GM21367 (cell line): Measurements from ENCODE around the gene PRR7.
A peak's percentile ranks its signal among the peaks of the same experiment; 100 is the strongest.
"Not testable (repeated sequence)": the region's sequence is repeated elsewhere in the genome, so short reads cannot be mapped to it uniquely, and the experiment has no call there.

Experiments
- ATAC-seq: cut with Tn5 transposase; IDR thresholded peaks from one replicate; pipeline ENCODE4 v1.9.1; 2021; ENCODE audit not compliant: unreplicated experiment

PRR7 gene, protein sequence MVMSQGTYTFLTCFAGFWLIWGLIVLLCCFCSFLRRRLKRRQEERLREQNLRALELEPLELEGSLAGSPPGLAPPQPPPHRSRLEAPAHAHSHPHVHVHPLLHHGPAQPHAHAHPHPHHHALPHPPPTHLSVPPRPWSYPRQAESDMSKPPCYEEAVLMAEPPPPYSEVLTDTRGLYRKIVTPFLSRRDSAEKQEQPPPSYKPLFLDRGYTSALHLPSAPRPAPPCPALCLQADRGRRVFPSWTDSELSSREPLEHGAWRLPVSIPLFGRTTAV

DNA sequence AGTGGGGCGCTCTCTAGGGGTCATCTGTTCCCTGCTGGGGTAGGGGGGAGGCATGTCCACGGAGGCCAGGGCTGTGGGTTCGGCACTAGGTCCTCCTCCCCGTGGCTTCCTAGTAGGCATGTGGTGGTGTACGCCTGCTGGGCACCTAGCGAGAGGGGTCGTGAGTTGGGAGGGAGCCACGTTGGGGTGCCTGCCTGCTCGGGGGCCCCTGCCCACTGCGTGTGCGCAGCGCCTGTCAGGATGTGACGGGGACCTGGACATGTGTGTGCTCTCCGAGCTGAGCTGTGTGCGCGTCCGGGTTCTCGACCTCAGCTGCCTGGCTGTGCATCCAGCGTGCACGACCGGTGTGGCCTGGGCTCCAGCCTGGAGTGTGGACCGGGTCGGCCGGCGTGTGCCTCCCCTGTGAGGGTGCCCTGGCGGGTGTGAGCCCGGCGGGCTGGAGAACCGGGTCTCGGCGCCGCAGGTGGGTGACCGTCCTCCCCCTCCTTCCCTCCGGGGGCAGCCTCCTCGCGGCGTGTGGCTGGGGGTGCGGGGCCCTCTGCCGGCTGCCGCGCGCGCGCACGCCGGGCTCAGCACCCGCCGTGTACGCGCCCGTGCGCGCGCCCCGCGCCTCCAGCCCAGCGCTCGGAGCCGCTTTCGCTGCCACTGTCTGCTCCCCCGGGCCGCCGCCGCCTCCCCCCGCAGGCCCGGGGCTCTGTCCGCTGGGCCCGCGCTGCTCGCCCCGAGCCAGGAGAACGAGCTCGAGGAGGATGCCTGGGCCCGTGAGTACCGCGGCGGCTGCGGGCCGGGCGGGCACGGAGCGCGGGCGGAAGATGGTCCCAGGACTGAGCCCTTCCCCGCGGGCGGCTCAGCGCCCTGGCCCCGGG lies at the start of gene PRR7:
Gene PRR7, plus strand, starts transcription at position 615 of the 866 bp plus-strand sequence. CDS start 8,254 bp downstream, outside the sequence.
- peak; percentile 45 for ATAC-seq

DNA sequence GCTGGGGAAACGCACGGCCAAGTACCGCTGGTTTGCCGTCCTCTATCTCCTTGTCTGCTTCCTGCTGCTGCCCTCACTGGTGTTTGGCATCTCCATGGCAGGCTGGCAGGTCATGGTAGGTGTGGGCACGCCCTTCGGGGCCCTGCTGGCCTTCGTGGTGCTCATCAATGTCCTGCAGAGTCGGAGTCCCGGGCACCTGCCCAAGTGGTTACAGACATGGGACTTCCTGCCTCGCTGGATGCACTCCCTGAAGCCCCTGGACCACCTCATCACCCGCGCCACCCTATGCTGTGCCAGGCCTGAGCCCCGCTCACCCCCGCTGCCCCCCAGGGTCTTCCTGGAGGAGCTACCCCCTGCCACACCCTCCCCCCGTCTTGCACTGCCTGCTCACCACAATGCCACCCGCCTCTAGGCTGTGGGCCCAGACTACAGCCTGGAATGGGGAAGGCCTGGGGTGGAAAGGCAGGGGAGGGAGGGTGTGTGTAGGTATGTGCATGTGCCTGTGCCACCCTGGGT lies 48.7 kb upstream of the PRR7 start:
- no peak for ATAC-seq

DNA sequence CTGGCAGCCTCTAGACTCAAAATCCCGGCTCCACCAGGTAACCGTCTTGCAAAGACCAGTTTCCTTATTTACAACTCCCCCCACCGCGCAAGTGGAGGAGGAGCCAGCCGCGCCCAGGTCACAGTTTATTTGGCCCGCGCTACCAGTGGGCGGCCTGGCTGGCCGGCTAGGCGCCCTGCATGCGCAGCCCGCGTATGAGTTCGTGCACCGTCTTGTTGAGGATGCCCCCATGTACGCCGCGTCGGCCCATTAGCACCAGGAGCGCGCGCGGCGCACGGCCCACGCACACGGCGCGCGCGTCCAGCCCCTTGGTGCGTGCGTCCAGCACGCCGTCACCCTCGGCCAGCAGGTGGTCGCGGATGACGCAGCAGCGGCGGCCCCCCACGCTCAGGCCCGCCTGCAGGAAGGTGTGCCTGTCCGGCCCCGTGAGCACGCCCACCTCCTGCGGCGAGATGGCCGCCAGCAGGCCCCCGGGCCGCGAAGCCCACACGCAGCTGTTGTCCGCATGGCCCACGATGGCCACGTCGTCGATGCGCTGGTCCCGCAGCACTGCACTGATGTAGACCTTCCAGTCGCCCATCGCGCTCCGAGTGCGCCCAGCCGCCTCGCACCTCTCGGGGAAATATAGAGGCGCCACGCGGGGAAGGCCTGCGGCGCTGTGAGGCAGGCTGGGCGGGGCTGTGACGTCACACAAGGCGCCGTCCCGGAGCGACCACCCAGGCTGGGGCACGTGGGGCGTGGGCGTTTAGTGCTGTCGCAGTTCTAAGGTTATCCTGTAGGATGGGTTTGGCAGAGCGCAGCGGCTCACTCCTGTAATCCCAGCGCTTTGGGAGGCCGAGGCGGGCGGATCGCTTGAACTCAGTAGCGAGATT lies 46.4 kb upstream of the PRR7 start, which contains the start of gene PFN3:
Gene PFN3, minus strand, starts transcription at position 665 of the 872 bp plus-strand sequence. Its CDS starts 85 bp downstream, at position 580.
- ATAC-seq = no peak

DNA sequence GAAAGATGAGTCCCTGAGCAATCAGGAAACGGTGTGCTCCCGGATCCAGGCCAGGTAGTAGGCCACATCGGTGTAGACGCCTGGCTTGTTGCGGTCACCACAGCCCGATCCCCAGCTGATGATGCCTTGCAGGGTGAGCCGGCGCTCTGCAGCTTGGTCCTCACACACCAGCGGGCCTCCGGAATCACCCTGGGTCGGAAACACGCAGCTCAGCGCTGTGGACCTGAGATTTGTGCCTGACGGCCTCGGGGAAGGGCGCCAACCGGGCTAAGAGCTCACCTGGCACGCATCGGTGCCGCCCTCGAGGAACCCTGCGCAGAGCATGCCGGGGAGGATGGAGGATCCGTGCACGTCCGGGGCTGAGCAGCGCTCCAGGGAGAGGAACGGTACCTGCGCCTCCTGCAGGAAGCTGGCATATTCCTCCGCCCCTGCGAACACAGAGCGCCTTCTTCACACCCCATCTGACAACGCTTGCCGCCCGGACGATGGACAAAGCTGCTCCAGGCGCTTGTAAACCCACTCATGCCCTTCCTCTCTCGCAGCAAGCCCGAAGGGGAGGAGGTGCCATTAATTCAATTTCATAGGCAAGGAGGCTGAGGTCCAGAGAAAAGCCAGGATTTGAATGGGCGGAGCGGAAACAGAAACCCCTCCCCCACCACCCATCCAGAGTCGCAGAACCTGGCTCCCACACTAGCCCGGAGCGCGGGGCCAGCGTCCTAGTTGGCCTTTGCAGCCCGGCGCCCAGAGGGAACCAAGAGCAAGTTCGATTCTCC lies 44.2 kb upstream of the PRR7 start:
- ATAC-seq = no peak

DNA sequence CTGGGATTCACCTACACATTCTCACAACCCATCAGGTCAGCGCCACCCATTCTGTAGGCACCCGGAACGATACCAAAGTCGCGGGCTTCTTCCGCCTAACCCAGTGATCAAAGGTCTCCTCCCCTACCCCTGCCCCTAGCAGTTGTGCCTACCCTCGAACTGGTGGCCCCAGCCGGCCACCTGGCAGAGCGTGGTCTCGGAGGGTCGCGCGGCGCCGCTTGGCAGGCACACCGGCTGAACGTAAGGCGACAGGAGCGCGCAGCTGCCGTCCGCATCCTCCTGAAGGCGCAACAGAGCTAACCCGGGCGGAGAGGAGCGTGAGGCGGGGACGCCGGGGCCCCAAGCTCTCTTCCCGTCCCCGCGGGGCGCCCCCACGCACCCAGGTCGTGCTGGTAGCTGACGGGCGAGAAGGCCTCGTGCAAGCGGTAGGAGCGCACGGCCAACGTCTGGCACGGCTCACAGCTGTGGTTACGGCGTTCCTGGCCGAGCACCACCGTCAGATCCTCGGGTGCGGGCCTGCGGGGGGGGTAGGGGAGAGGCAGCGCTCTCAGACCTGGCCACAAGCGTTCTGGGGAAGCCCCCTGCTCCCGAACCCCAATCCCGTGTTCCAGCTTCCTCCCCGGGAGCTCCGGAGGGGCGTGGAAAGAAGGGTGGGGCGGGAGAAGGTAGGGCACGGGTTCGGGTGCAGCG lies 43.4 kb upstream of the PRR7 start:
- no peak for ATAC-seq

DNA sequence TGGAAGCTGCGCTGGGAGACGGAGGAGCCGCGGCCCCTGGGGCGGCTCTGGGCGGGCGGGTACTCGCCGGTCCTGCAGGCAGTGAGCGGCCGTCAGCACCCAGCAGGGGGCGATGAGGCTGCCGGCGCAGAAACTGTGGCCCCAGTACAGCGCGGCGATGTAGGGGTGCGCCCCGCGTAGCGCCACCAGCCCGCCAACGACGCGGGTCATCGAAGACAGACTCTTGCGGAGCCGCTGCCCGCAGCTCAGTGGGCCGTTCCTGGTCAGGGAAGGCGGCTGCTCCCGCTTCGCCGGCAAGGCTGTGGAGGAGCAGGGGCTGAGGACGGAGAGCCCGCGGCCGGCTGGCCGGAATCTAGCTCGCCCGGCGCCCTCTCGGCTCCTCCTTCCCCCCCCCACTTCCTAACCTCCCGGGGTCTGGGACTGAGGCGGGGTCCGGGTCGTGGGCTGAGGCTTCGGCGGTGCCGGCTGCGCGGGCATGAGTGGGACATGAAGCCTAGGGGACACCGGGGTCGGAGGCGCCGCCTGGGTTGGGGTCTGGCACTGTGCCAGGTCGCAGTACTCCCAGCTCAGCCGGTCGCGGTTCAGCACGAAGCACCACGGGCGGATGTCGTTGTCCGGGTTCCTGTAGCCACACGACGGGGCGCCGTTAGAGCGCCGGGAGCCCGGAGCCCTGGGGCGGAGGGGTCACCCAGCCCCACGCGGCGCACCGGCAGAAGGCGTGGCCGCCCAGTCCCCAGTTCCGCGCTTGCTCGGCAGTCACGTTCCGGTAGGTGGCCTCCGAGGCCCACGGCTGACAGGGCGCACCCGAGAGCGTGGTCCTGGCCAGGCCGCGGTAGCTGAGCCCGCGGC lies 42.6 kb upstream of the PRR7 start:
- ATAC-seq = peak; percentile 58

DNA sequence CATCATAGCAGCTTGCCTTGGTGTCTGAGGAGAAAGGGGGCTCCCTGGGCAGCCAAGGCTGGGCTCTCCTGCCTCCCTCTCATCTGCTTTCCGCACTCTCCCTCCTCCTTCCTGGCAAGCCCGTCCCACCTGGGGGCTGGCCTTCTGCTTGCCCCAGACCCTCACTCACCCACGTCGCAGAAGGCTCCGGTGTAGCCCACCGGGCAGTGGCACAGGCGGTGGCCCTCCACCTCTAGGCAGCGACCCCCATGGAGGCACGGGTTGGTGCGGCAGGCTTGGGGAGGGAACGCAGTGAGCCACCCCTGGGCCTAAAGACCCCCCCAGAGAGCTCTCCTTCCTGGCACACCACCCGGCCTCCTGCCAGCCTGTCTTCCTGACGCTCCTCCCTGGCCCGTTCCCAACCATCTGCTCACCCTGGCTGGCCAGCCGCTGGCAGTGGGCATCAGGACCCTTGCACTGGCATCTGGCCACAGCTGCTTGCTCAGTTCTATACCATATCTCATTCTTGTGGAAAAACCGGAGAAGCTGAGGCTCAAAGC lies 41.9 kb upstream of the PRR7 start:
- ATAC-seq = no peak

DNA sequence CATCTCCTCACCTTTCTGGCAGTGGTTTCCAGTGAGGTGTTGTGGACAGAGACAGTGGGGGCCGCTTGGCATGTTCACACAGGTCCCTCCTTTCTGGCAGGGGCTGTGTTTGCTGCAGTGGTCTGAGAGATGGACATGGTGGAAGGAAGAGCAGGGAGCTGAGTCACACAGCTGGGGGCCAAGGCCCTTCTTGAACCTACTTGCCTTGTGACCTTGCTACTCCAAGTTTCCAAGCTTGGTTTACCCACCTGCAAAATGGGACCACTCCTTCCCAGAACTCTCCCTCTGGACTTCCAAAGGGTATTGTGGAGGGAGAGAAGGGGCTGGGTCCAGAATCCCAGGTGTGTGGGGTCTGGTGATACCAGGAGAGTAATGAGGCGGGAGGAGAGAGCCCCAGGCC lies 41.3 kb upstream of the PRR7 start:
- ATAC-seq = no peak

DNA sequence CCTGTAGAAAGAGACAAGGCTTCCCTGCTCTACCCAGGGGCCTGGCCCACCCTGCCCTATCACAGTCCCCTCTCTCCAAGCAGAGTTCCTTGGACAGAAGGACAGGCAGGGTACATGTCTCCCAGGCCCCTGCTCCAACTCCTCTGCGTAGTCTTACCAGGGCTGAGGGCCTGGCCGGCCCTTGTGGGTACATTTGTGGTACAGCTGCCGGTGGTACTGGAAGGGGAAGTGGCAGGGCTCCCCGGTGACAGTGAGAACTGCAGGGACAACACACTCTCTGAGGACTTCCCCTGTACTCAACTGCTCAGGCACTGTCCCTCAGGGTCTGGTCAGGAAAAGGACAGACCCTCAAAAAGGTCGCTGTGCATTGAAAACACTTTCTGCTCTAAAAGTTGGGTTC lies 40.8 kb upstream of the PRR7 start:
- ATAC-seq = no peak

DNA sequence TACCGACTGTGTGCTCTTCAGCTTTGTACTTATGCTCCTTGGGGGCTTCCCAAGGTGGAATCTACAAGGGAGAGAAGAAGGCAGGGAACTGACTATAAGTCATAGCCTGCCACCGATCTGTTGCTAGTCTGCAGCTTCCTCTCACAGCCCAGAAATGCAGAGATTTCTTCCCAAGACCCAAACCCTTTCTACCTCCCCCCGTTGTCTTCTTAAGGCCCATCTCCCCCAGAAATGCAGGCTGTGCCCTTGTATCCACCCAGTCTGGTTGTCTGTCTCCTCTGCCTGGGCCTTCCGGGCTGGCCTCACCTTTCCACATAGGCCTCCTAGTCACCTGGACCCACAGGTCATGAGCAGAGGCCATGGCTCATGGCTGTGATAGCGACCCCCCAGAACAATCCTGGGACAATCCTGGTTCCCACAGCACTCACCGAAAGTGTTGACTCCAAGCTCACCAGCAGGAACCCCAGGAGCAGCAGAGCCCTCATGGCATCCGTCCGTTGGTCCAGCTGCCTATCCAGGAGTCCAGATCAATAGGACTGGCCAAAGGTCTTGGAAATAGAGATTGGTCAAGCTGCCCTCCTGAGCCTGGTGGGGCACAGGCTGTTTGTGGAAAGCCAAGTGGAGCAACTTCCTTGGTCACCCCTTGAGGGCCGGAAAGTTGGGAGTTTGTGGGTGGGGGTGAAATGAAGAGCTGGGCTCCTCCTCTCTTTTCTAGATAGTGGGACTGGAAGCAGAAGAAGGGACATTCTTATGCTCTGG lies 37.4 kb upstream of the PRR7 start, which contains the start of gene F12:
Gene F12, minus strand, starts transcription at position 522 of the 759 bp plus-strand sequence. Its CDS starts 37 bp downstream, at position 485.
- no peak for ATAC-seq

DNA sequence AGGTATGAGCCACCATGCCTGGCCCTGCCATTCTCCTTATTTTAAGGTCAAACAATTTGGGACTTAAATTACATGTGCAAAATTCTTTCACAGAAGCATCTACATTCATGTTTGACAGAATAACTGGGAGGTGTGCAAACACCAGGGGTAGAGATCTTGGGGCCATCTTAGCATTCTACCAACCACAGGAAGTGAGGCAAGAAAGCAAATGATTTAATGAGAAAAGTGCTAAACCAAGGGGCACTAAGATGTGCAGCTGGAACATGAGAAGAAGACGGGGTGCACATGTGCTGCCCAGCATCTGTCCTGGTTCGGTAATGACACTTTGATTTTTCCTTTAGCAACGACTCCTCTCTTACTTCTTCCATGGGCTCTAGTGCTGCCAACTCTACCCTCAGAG lies 36.0 kb upstream of the PRR7 start:
- ATAC-seq = no peak

DNA sequence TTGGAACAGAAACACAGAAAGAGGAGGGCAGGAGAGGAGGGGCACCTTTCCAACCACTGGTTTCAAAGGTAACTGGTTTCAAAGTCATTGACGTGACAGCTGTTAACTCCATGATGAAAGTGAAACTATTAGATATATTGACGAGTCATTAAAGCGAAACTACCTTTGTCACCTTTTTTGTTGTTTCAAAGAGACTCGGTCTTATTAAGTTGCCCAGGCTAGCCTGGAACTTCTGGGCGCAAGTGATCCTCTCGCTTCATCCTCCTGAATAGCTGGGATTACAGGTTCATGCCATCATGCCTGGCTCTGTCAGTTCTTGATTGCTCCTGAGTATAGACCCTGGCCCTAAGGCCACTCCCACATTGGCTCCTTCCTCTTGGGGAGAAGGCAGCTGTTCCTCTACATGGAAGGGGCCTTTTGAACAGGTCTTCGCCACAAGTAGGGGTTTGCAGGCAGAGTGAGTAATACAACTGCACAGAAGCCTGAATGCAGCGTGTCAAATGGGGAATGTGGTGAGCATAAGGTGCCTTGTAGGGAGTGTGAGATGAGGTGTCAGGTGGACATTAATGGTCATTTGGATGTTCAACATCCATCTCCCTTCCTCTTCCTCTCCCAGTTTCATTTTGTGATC lies 33.9 kb upstream of the PRR7 start:
- peak; percentile 48 for ATAC-seq

DNA sequence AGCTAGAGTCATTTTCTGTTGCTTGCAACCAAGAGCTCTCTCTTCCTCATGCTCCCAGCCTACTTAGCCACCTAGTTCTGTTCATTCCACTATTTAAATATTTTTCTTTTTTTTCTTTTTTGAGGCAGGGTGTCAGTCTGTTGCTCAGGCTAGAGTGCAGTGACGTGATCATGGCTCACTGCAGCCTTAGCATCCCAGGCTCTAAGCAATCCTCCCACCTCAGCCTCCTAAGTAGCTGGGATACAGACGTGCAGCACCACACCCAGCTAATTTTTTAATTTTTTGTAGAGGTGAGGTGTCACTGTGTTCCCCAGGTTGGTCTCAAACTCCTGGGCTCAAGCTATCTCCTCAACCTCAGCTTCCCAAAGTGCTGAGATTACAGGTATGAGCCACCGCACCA lies 32.1 kb upstream of the PRR7 start:
- no peak for ATAC-seq

DNA sequence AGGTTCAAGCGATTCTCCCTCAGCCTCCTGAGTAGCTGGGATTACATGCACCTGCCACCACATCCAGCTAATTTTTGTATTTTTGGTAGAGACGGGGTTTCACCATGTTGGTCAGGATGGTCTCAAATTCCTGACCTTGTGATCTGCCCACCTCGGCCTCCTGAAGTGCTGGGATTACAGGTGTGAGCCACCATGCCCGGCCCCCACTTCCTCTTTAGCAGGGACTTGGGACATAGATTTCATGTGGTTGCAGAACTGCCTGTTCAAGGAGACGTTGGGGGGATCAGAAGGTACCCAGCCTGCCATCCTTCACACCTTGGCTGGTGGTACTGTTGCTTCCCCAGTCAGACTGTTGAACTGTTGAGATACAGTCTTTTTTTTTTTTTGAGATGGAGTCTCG lies 29.5 kb upstream of the PRR7 start:
- ATAC-seq = not testable (repeated sequence)

DNA sequence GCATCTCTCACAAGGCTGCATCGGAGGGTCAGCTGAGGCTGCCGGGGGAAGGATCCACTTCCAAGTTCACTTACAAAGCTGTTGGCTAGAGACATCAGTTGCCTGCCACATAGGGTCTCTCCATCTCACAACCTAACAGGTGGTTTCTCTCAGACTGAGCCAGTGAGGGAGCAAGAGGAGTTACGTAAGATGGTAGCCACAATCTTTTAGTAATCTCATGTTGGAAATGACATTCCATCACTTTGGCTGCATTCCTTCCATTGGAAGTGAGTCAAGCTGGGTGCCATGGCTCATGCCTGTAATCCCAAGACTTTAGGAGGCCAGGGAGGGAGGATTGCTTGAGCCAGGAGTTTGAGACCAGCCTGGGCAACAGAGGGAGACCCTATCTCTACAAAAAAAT lies 27.6 kb upstream of the PRR7 start:
- no peak for ATAC-seq

DNA sequence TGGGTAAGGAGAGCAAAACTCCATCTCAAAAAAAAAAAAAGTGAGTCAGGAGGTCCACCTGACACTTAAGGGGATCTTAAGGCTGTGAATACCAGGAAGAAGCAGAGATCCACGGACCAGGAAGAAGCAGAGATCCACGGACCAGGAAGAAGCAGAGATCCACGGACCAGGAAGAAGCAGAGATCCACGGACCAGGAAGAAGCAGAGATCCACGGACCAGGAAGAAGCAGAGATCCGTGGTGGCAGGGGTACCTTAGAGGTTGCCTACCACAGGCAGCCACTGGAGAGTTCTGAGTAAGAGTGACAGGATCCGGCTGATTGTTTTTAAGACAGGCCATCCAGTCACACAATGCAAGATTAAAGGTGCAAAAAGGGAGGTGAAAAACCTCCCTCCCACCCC lies 26.1 kb upstream of the PRR7 start:
- not testable (repeated sequence) for ATAC-seq
